Upper lobe of left lung (tissue), 6 donors: ENCODE data around the gene CACNA1F. TPM values are rescaled to one million over a fixed set of nuclear protein-coding genes. Genes with fewer than 3 reads are reported as not detected.
"Not testable (repeated sequence)": the region's sequence is repeated elsewhere in the genome, so short reads cannot be mapped to it uniquely, and the experiment has no call there.

Experiments used
- ATAC-seq, 2 donors: fragments of 200-7000 bp; cut with Tn5 transposase; one replicate each; pipeline ENCODE4 v1.9.1; 2022; ENCODE audit warnings: mild to moderate bottlenecking in 2 of 2, moderate library complexity in 2 of 2; ENCODE audit not compliant: low FRiP score in 2 of 2
- DNase-seq, 2 donors: peaks; one replicate each; pipeline ENCODE4 v3.0.0-alpha.2; 2019 to 2020
- H3K27ac ChIP-seq, 4 donors: fragments of 200-600 bp; sonication (generic); one replicate each; pipeline ENCODE4 v1.5.1; 2016 to 2019
- H3K27me3 ChIP-seq, 4 donors: fragments of 200-600 bp; sonication (generic); one replicate each; pipeline ENCODE4 v1.5.1; 2017 to 2019
- H3K36me3 ChIP-seq, 4 donors: fragments of 200-600 bp; sonication (generic); one replicate each; pipeline ENCODE4 v1.5.1; 2016 to 2019
- H3K4me1 ChIP-seq, 4 donors: fragments of 200-600 bp; sonication (generic); one replicate each; pipeline ENCODE4 v1.5.1; 2018 to 2019
- H3K4me3 ChIP-seq, 4 donors: fragments of 200-600 bp; sonication (generic); one replicate each; pipeline ENCODE4 v1.5.1; 2017 to 2019; ENCODE audit warnings: mild to moderate bottlenecking in 2 of 4, moderate library complexity in 1 of 4
- H3K9me3 ChIP-seq, 4 donors: fragments of 200-600 bp; sonication (generic); one replicate each; pipeline ENCODE4 v1.5.1; 2018 to 2019
- EP300 ChIP-seq, 4 donors: sonication (generic); formaldehyde crosslinking; IDR thresholded peaks; one replicate each; pipeline ENCODE4 v1.5.1; 2017; ENCODE audit warnings: antibody characterized with exemption in 4 of 4, control low read depth in 2 of 4
- POLR2A ChIP-seq, 4 donors: fragments of 450-650 bp; IDR thresholded peaks; one replicate each; pipeline ENCODE4 v1.5.1; 2016 to 2017; ENCODE audit warnings: antibody characterized with exemption in 4 of 4, mild to moderate bottlenecking in 2 of 4
- POLR2AphosphoS5 ChIP-seq, 2 donors: sonication (generic); formaldehyde crosslinking; IDR thresholded peaks; one replicate each; pipeline ENCODE4 v1.5.1; 2017; ENCODE audit warnings: antibody characterized with exemption in 2 of 2
- WGBS, 2 donors: methylation state at CpG; one replicate each; pipeline ENCODE4 v1.1.5; 2017 to 2018; 5-methylcytosine and 5-hydroxymethylcytosine counted together
- total RNA-seq, 6 donors: library from RNA; depleted of rRNA in 4 of 6; stranded (reverse); fragments of >200 nt in 4 of 6; gene quantifications; one replicate each; pipeline versions ENCODE4 v1.1.0 to v1.2.1, GENCODE V29; 2016 to 2021
- TF ChIP-seq, protein P1 (sequence below), 6 experiments: fragments of 450-650 bp in 4 of 6; fragments of 200-600 bp in 2 of 6; sonication (generic) in 2 of 6; IDR thresholded peaks; one replicate each; pipeline ENCODE4 v1.5.1; 2016 to 2019; ENCODE audit warnings: antibody characterized with exemption in 6 of 6
- donor health status: DM: no; HTN: no; CAD: no; lungs with moderate emphysema.
- donor health status: DM: no; HTN: yes; CAD: no; lungs with severe emphysema.

Gene CACNA1F
- total RNA-seq, 6 donors from 2014 or later: 0.46 to 6.3 (median 1.7) TPM

DNA sequence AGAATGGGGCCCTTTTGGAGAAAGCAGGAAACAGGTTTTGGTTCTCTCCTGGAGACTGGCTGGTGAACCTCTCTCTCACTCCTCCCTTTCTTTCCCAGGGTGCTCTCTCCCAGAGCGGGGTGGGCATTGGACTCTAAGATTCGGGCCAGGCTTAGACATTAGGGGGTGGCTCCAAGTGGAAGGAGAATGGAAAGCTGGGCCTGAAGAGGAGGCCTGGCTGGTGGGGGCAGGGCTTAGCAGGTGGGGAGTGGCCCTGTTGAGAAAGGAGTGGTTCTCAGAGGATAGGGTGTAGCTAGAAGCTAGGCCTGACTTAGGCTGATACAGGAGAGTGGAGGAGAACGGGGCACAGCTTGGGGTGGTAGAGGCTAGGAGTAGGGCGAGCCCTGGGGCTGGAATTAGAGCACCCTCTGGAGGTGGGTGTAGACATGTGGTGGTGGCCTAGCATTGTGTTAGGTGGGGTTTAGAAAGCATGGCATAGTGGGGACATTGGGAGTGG lies 55.8 kb downstream of the CACNA1F start:
- ATAC-seq (peak; percentile 38 to 50), DNase-seq (peak in 1 of 2 donors; percentile 65)
- Histone ChIP-seq H3K36me3 (peaks cover 0 to 65% (median 18%) of the 10 kb centered on the region in 4 donors), H3K4me3 (no peak overlapping the region), H3K27me3 (no peaks in the 10 kb centered on the region), H3K9me3 (no peaks in the 10 kb centered on the region), H3K4me1 (peaks cover 3 to 11% (median 5%) of the 10 kb centered on the region in 4 donors), H3K27ac (peak overlapping the region; percentile 30 to 73 (median 56))
- 48 to 65% methylated on average over 4 of the region's 4 CpGs for WGBS, 2 donors
- TF ChIP-seq POLR2AphosphoS5 (IDR thresholded peaks at IDR 0.05) (no peak), POLR2A (IDR thresholded peaks at IDR 0.05) (no peak)
- TF ChIP-seq, protein P1, sequence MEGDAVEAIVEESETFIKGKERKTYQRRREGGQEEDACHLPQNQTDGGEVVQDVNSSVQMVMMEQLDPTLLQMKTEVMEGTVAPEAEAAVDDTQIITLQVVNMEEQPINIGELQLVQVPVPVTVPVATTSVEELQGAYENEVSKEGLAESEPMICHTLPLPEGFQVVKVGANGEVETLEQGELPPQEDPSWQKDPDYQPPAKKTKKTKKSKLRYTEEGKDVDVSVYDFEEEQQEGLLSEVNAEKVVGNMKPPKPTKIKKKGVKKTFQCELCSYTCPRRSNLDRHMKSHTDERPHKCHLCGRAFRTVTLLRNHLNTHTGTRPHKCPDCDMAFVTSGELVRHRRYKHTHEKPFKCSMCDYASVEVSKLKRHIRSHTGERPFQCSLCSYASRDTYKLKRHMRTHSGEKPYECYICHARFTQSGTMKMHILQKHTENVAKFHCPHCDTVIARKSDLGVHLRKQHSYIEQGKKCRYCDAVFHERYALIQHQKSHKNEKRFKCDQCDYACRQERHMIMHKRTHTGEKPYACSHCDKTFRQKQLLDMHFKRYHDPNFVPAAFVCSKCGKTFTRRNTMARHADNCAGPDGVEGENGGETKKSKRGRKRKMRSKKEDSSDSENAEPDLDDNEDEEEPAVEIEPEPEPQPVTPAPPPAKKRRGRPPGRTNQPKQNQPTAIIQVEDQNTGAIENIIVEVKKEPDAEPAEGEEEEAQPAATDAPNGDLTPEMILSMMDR (IDR thresholded peaks at IDR 0.05): peak in 1 of 6 experiments; percentile 29

DNA sequence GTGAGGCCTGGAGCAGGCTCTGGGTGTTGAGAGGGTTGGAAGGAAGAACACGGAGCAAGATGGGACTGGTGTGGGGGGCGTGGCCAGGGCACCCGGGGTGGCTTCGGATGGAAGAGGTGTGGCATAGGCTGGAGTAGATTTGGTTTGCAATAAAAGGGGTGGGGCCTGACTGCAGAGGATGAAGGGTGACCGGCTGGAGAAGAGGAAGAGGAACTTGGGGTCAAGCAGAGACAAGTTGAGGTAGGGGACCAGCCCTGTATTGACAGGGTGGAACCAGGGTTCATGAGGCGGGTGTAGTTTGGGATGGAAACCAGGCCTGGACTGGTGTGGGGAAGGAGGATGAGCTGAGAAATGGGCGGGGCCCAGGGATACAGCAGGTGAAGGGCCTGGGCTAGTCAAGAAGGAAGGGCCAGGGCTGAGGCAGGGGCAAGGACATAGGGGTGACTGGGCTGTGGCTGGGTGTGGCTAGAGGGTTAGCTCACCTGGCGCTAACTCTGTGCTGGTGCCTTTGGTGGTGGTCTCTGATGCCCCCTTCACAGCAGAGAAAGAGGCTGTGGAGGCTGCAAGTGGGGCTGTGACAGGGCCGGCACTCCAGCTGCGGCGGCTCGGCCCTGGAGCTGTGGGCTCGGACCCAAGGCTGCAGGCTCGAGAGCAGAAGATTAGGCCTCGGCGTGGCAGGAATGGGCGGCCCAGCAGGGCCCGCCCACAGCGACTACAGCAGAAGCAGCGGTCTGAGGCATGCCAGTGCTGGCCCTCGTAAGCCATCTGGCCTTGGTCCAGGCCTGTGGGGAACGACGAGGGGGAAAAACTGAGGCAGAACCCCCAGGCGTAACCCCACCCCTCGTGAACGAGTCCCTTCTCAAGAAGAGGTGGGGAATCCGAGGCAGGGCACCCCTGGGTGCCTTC lies 56.5 kb downstream of the CACNA1F start:
- H3K27ac ChIP-seq: peak overlapping the region; percentile 30 to 73 (median 56)

DNA sequence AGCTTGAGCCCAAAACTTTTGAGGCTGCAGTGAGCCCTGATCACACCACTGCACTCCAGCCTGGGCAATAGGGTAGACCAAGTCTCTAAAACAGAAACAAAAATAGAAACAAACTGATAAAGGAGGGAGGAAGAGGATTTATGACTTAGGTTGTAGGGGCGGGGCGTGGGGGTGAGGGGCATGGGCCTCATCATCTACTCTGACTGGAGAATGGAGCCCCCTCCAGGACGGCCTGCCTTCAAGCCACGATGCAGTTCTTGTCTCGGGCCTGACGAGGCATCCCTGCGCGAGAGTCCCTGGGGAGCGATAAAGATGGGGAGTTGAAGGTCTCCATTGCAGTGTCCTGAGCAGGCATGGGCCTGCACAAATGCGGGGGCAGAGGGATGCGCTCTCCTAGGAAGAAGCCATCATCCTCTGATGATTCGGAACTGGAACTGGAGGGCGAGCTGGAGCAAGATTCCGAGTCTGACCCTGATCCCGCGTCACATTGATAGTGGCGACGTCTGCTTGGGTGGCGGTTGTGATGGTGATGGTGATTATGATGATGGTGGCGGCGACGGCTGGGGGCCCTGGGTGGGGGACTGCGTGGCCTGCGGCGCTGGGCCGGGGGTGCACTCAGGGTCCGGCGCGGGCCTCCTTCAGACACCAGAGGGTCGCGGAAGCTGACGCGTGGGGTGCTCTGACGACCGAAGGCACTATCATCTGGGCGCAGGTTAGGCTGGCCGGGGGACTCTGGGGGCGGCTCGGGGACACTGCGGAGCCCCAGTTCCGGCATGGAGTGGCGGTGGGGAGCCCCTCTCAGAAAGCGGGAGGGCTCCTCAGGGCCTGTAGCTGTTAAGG lies 57.5 kb downstream of the CACNA1F start:
- Histone ChIP-seq H3K9me3 (peaks cover 0 to 5% (median 0%) of the 10 kb centered on the region in 4 donors), H3K27me3 (no peaks in the 10 kb centered on the region), H3K36me3 (peaks cover 0 to 55% (median 18%) of the 10 kb centered on the region in 4 donors), H3K4me1 (peaks cover 3 to 11% (median 5%) of the 10 kb centered on the region in 4 donors), H3K4me3 (no peak overlapping the region), H3K27ac (peak overlapping the region in 2 of 4 donors; percentile 68 to 73)
- ATAC-seq (no peak), DNase-seq (peak in 1 of 2 donors; percentile 53)
- 89 to 90% methylated on average over 22 to 43 of the region's 43 CpGs for WGBS, 2 donors
- TF ChIP-seq, protein P1 (IDR thresholded peaks at IDR 0.05): no peak
- no peak for TF ChIP-seq POLR2AphosphoS5 (IDR thresholded peaks at IDR 0.05)
- no peak for TF ChIP-seq EP300 (IDR thresholded peaks at IDR 0.05)
- no peak for TF ChIP-seq POLR2A (IDR thresholded peaks at IDR 0.05)

More for the DNA sequence above, 56.5 kb downstream of the CACNA1F start:
- H3K9me3 ChIP-seq: peaks cover 0 to 3% (median 0%) of the 10 kb centered on the region in 4 donors
- peaks cover 3 to 11% (median 5%) of the 10 kb centered on the region in 4 donors for H3K4me1 ChIP-seq
- no peaks in the 10 kb centered on the region for H3K27me3 ChIP-seq
- no peak overlapping the region for H3K4me3 ChIP-seq
- H3K36me3 ChIP-seq: peaks cover 0 to 61% (median 18%) of the 10 kb centered on the region in 4 donors
- ATAC-seq: peak in 1 of 2 donors; percentile 37
- WGBS, 2 donors: 64 to 65% methylated on average over 12 to 27 of the region's 27 CpGs
- DNase-seq: peak; percentile 49 to 82
- TF ChIP-seq EP300 (IDR thresholded peaks at IDR 0.05): no peak
- TF ChIP-seq POLR2AphosphoS5 (IDR thresholded peaks at IDR 0.05): no peak
- TF ChIP-seq, protein P1 (IDR thresholded peaks at IDR 0.05): no peak
- no peak for TF ChIP-seq POLR2A (IDR thresholded peaks at IDR 0.05)

DNA sequence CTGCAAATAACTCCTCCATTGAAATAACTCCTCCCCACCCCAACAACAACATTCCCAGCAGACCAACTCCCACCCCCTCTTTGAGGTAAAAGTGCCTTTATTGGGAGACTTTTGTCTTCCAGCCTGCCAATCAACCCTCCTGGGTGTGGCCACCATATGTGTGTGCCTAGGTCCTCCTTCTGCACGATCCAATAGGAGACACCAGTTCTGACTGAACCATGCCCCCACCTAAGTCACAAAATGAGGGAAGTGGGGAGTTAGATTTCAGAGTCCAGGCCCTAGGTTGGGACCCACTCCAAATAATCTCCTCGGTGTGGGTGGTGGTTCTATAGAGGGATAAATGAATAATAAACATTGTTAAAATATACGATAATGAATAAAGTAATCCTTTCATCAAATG lies 58.4 kb downstream of the CACNA1F start:
- H3K4me3 ChIP-seq: no peak overlapping the region
- TF ChIP-seq POLR2AphosphoS5 (IDR thresholded peaks at IDR 0.05) (no peak), EP300 (IDR thresholded peaks at IDR 0.05) (no peak), POLR2A (IDR thresholded peaks at IDR 0.05) (no peak)
- TF ChIP-seq, protein P1 (IDR thresholded peaks at IDR 0.05): no peak
- peaks cover 3 to 11% (median 5%) of the 10 kb centered on the region in 4 donors for H3K4me1 ChIP-seq
- DNase-seq (no peak), ATAC-seq (no peak)
- no peaks in the 10 kb centered on the region for H3K27me3 ChIP-seq
- H3K27ac ChIP-seq: no peak overlapping the region
- H3K36me3 ChIP-seq: peaks cover 0 to 49% (median 18%) of the 10 kb centered on the region in 4 donors
- peaks cover 0 to 5% (median 0%) of the 10 kb centered on the region in 4 donors for H3K9me3 ChIP-seq
- 71 to 76% methylated on average over 2 to 3 of the region's 3 CpGs for WGBS, 2 donors

DNA sequence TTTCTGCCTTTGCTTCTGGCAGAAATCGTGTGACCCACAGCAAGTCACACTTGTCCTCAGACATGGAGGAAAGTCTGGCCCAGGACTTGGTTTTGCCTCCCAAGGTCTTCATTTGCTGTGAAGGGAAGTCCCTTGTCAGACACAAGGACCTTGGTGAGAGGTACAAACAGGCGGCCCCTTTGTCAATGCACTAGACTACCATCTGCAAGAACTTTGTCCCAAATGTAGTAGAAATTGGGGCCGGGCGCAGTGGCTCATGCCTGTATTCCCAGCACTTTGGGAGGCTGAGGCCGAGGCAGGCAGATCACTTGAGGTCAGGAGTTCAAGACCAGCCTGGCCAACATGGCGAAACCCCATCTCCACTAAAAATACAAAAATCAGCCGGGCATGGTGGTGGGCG lies 59.6 kb downstream of the CACNA1F start:
- 86 to 100% methylated on average over 2 to 8 of the region's 8 CpGs for WGBS, 2 donors
- not testable (repeated sequence) for DNase-seq, H3K27me3 ChIP-seq, H3K9me3 ChIP-seq, ATAC-seq
- H3K36me3 ChIP-seq: peaks cover 0 to 38% (median 14%) of the 10 kb centered on the region in 4 donors
- H3K27ac ChIP-seq: peak overlapping the region in 2 of 4 donors; percentile 88 to 90
- H3K4me3 ChIP-seq: peak overlapping the region in 1 of 4 donors; percentile 75
- H3K4me1 ChIP-seq: peaks cover 3 to 11% (median 5%) of the 10 kb centered on the region in 4 donors
